Endothelial cell of umbilical vein (primary cell): Measurements from ENCODE around the gene MMP8.

Experiments used
- EZH2 ChIP-seq: IDR thresholded peaks from 2 replicates; pipeline ENCODE4 v1.6.1; 2012; ENCODE audit warnings: borderline replicate concordance, low read depth, mild to moderate bottlenecking, moderate library complexity, low read length, inconsistent platforms; ENCODE audit not compliant: severe bottlenecking
- MYC ChIP-seq: IDR thresholded peaks from one replicate; pipeline ENCODE4 v1.6.1; 2011; ENCODE audit warnings: mild to moderate bottlenecking, low read depth, low read length
- POLR2A ChIP-seq: IDR thresholded peaks from 2 replicates; pipeline ENCODE4 v1.6.1; 2012; ENCODE audit warnings: low read depth, mild to moderate bottlenecking, control low read depth, low read length
- POLR2AphosphoS5 ChIP-seq: IDR thresholded peaks from 2 replicates; pipeline ENCODE4 v1.6.1; 2012; ENCODE audit warnings: low read depth, mild to moderate bottlenecking, control low read depth, low read length, moderate library complexity; ENCODE audit not compliant: insufficient read depth
- TF ChIP-seq, protein P1 (sequence below), 2 donors: IDR thresholded peaks; 1 replicate in 1 of 2; 2 replicates in 1 of 2; pipeline ENCODE4 v1.5.1; 2011; ENCODE audit warnings: low read length in 2 of 2, mild to moderate bottlenecking in 2 of 2, moderate library complexity in 2 of 2, control low read depth in 1 of 2, inconsistent platforms in 1 of 2, low read depth in 1 of 2; ENCODE audit not compliant: insufficient read depth in 1 of 2; ENCODE audit errors: extremely low read depth in 1 of 2

DNA sequence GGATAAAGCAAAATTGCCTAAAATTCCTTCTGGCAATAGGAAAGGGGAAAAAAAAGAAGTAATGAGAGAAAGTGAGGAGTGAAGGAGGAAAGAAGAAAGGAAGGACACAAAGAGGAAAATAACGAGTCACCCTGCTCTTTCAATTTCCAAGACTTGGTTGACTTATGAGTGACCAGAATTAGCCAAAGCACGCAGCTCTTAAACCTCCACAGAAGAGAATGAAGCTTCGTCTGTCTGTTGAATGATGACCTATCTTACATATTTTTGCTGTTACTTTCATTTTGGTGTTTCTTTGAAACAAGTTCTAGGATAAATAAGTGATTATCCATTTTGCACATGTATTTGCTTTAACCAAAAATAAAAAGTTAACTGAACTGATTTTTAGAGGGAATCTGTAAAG lies 19.9 kb downstream of the MMP8 start:
- no peak for TF ChIP-seq EZH2
- TF ChIP-seq POLR2A, result no peak
- TF ChIP-seq, protein P1, sequence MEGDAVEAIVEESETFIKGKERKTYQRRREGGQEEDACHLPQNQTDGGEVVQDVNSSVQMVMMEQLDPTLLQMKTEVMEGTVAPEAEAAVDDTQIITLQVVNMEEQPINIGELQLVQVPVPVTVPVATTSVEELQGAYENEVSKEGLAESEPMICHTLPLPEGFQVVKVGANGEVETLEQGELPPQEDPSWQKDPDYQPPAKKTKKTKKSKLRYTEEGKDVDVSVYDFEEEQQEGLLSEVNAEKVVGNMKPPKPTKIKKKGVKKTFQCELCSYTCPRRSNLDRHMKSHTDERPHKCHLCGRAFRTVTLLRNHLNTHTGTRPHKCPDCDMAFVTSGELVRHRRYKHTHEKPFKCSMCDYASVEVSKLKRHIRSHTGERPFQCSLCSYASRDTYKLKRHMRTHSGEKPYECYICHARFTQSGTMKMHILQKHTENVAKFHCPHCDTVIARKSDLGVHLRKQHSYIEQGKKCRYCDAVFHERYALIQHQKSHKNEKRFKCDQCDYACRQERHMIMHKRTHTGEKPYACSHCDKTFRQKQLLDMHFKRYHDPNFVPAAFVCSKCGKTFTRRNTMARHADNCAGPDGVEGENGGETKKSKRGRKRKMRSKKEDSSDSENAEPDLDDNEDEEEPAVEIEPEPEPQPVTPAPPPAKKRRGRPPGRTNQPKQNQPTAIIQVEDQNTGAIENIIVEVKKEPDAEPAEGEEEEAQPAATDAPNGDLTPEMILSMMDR (IDR thresholded peaks at IDR 0.05; ENCODE audit: extremely low read depth in 1 of 2, insufficient read depth in 1 of 2, low read depth in 1 of 2, low read length in 2 of 2), result no peak
- TF ChIP-seq POLR2AphosphoS5, result no peak
- no peak for TF ChIP-seq MYC
